NCI-H524 treated with DMSO at 0.1 percent for 48 hours (cell line): Measurements from ENCODE around the gene MIEF2.
"Not testable (repeated sequence)": the region's sequence is repeated elsewhere in the genome, so short reads cannot be mapped to it uniquely, and the experiment has no call there.

Experiments
- DNase-seq: peaks from one replicate; lab custom pipeline; 2025; lab: John Stamatoyannopoulos, UW

The MIEF2 gene

GRCh38 chr17:18291718-18292540 is 31.5 kb downstream of the MIEF2 start:
- DNase-seq = no peak

GRCh38 chr17:18298061-18298460 is 37.6 kb downstream of the MIEF2 start:
- DNase-seq = not testable (repeated sequence)

- no peak for DNase-seq
These were observed 40.4 kb downstream of the MIEF2 start for GRCh38 chr17:18300725-18301480.

- not testable (repeated sequence) for DNase-seq
These were observed 42.7 kb downstream of the MIEF2 start for GRCh38 chr17:18303206-18303605.

GRCh38 chr17:18309202-18309601 is 48.7 kb downstream of the MIEF2 start:
- no peak for DNase-seq

GRCh38 chr17:18314059-18314730 is 53.7 kb downstream of the MIEF2 start:
- DNase-seq = no peak

- peak; percentile 81 for DNase-seq
These were observed 54.5 kb downstream of the MIEF2 start, which contains the start of the genes SMCR8 and TOP3A for GRCh38 chr17:18314731-18315561. Gene SMCR8, plus strand, starts transcription at chr17:18315293. Its CDS starts 497 bp downstream, at chr17:18315790. Gene TOP3A, minus strand, starts transcription at chr17:18314994. Its CDS starts 216 bp downstream, at chr17:18314778.

GRCh38 chr17:18315562-18315922 is 55.1 kb downstream of the MIEF2 start:
- no peak for DNase-seq

- no peak for DNase-seq
These were observed 55.5 kb downstream of the MIEF2 start for GRCh38 chr17:18315961-18316360.
